HG03045 (cell line): ENCODE data around the gene GNL3.
"Not testable (repeated sequence)": the region's sequence is repeated elsewhere in the genome, so short reads cannot be mapped to it uniquely, and the experiment has no call there.

ENCODE experiments used
- ATAC-seq: cut with Tn5 transposase; IDR thresholded peaks from one replicate; pipeline ENCODE4 v1.9.1; 2021; ENCODE audit warnings: mild to moderate bottlenecking, moderate library complexity; ENCODE audit not compliant: unreplicated experiment

GNL3 gene, protein sequence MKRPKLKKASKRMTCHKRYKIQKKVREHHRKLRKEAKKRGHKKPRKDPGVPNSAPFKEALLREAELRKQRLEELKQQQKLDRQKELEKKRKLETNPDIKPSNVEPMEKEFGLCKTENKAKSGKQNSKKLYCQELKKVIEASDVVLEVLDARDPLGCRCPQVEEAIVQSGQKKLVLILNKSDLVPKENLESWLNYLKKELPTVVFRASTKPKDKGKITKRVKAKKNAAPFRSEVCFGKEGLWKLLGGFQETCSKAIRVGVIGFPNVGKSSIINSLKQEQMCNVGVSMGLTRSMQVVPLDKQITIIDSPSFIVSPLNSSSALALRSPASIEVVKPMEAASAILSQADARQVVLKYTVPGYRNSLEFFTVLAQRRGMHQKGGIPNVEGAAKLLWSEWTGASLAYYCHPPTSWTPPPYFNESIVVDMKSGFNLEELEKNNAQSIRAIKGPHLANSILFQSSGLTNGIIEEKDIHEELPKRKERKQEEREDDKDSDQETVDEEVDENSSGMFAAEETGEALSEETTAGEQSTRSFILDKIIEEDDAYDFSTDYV

DNA sequence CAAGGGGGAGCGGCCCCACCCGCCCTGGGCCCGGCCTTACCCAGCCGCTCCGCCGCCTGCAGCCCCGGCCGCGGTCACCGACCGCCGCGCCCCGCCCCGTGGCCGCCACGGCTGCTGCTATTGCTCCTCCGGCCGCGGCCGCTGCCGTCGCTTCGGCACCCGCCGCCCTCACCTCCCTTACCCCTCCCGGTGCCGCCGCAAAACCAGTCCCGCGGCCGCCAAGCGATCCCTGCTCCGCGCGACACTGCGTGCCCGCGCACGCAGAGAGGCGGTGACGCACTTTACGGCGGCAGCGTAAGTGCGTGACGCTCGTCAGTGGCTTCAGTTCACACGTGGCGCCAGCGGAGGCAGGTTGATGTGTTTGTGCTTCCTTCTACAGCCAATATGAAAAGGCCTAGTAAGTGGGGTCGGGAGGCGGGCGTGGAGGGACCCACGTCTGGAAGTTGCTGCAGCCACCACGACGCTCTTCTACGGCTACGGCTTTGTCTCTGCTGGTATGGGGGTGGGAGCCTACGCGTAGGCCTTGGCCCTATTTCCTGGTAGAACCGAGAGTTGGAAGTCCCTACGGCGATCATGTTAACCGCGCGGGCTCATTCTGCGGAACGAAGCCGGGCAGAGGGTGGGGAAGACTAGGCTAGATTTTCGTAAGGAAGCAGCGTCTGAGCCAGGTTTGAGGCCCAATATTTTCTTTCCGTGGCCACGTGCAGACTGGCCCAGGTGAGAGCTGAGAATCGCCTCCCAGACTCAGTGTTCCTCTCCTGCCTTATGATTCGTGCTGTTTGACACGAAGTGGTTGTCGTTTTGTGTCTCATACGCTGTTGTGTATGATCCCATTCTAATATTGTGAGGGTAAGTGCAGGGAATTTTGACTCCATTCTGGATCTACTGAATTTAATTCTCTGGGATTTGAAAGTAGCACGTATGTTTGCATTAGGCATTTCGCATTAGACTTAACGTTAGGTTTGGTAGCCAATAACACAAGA is at the start of gene GNL3, which contains the start of gene PBRM1:
TSS of gene GNL3 (plus strand) at position 324 of the 983 bp plus-strand sequence. CDS start at position 385, 61 bp downstream.
TSS of gene PBRM1 (minus strand) at position 205 of the 983 bp plus-strand sequence.
- ATAC-seq = peak; percentile 74

DNA sequence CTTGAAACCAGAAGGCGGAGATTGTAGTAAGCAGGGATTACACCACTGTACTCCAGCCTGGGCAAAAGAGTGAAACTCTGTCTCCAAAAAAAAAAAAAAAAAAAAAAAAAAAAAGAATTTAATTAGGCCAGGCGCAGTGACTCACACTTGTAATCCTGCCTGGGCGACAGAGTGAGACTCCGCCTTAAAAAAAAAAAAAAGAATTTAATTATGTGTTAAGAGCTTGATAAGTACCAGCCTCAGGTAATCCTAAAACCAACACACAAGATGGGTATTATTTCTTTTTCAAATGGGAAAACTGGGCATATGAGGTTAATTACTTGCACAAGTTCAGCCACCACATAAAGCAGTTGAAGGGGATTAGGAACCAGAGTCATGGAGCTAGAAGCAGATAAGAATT is 49.2 kb upstream of the GNL3 start:
- no peak for ATAC-seq

DNA sequence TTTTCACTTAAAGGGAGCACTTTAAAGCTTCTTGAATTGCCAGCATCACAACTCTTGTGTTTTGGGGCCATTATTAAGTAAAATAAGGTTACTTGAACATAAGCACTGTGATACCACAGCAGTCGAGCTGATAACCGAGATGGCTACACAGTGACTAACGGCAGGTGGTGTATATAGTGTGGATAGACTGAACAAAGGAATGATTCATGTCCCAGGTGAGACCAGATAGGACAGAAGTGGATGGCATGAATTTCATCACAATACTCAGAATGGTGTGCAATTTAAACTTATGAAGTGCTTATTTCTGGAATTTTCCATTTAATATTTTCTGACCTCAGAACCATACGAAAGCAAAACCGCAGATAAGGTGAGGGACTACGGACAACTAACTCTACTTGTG is 40.3 kb upstream of the GNL3 start:
- ATAC-seq = no peak

DNA sequence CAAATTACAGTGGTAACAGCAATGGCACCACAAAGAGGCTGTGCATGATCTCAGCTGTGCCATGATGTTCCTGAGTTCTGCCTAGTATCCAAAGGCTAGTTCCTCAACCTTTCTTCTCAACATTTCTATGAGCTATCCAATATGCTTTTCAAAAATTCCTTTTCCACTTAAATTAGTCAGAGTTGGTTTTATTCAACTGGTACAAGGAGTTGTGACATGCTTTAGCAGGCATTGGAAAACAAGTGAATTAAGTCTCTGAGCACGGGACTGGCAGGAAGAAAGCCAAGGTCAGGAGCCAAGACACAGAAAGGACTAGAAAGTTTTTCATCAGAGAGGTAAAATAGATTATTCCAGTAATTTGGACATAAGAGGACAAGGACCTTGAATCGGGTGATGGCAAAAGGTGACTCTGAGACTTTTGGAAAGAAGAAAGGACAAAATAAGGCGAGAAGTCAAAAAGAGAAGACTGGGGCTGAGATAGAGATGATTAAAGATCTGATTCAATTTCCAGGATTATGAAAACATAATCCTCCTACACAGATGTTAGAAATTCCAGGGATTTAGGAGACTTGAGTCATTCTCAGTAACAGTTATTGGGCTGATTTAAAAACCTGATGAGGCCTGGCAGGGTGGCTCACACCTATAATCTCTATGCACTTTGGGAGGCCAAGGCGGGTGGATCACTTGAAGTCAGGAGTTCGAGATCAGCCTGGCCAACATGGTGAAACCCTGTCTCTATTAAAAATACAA is 36.2 kb upstream of the GNL3 start:
- ATAC-seq = no peak

DNA sequence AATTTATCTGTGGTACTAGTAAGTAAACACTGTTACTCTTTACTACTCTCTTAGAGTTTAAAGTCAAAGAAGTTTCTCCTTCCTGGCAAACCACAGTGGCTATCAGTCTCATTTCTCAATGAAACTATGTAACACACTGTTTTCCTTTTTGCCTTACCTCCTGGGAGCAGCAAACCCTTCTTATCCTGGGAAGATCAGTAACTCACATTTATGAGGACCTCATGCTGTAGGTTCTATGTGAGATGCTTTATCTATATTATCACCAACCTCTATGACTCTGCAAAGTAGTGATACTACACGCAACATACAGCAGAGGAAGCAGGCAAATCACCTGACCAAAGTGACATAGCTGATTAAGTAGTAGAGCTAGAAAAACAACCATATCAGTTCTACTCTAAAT is 35.4 kb upstream of the GNL3 start:
- ATAC-seq = no peak

DNA sequence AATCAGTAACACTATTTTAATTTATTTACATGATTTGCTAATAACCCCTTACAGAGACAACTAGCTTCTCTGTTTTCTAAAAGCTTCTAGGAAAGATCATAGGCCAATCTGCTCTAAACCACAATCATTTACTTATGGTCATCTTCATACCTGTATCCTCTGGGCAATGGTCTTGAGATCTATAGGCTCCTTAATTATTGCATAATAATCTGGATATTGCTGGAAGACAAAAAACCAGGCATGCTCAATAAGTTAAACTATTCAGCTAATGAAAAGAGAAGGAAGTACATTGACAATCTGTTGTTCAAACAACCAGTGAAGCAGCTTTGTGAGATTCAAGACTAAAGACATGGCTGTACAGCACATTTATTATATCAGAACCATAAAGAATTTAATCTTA is 34.2 kb upstream of the GNL3 start:
- no peak for ATAC-seq

DNA sequence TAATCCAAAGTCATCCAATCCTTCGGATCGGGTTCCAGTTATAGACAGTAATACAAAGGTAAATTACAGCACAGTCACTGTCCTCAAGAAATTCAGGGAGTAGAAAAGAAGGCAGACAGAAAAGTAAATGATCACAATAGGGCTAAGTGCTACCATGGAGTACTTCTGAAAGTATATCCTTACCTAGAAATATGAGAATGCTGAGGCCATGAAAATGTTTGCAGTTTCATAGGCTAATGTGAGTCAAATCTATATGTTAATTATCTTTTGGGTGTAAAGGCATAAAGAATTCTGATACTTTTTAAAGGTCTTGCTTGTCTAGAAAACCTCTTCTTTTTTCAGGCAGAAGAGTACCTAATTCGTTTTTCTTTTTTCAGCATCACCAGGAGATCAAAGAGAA is 29.9 kb upstream of the GNL3 start:
- ATAC-seq = no peak

DNA sequence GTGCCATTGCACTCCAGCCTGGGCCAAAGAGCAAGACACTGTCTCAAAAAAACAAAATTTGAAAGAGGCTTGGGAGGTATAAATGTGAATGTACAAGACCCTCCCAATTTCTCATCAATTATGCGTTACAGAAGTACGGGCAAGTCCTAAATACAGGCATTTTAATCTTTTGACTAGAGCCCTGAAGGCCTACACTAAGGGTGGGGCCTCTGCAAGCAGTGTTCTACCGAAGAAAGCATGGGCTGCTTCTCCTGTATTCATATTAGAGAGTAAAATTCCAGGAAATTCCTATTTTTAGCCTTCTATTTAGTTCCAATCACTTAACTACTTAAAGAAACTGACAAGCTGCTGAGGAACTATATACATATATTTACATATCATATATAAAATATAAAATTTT is 25.8 kb upstream of the GNL3 start:
- ATAC-seq = no peak

DNA sequence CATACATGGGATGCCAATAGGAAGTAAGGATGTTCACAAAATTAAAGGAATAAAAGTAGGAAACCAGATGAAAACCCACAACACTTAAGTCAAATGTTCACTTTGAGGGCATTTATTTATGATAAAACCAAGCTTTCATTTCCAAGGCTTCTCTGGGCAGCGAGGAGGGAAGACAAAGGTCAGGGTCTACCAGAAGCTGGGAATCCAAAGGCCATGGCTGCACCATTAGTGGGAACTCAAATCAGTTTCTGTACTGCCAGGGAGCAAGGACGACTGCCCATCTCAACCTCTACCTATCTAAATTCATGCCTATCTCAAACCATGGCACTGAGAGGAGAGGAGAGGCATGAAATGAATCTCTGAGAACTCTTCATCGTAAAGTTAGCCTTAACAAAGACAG is 22.7 kb upstream of the GNL3 start:
- ATAC-seq = no peak

DNA sequence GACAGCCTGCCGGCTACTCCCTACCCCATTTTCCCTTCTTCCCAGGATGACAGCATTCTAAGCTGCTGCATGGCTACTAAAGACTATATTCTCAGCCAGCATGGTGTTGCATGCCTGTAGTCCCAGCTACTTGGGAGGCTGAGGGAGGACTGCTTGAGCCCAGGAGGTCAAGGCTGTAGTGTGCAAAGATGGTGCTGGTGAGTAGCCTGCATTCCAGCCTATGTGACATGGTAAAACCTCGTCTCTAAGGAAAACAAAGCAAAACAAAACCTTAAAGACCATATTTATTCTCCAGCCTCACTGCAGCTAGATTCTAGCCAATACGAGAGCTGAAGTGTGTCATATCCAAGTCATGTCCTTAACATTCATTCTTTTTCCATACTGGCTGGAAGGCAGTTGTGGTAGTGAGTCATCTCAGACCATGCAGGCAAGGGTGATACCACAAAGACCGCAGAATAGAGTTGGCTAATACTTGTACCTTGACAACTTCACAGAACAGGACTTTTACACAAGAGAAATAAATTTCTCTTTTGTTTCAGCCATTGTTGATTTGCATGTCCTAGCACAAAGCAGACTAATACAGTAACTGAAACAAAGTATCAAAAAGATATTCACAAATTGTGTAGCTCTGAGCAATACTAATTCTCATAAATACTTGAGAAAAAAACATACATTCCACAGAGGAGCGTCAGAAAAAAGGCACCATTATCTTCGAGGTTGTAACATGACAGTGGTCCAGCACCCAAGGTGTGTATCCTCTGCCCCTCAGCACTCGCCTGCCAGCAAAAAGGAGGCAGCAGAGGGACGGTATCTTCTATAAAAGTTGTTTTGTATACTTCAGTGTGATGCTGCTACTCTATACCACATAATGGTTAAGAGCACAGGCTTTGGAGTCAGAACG is 15.0 kb upstream of the GNL3 start:
- ATAC-seq = peak; percentile 79

DNA sequence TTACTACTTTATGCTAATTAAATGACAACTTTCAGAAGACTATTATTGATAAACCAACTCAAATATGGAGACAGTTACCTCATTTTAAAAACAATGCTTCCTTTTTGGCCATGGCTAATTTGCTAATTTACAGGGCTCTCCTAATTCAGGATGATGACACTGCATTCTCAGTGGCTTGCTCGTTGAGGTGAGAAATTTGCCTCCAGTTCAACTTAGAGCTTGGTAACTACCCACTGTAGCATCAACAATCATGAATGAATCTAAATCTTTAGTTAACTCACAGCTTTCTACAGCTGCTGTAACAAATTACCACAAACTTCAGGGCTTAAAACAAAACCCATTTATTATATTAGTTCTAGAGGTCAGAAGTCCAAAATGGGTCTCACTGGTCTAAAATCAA is 14.2 kb upstream of the GNL3 start:
- ATAC-seq = no peak

DNA sequence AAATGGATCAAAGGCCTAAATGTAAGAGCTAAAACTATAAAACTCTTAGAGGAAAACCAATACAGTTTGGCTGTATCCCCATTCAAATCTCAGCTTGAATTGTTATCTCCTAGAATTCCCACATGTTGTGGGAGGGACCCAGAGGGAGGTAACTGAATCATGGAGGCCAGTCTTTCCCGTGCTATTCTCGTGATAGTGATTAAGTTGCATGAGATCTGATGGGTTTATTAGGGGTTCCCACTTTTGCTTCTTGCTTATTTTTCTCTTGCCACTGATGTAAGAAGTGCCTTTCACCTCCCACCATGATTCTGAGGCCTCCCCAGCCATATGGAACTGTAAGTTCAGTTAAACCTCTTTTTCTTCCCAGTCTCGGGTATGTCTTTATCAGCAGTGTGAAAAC is 9.6 kb upstream of the GNL3 start:
- ATAC-seq = not testable (repeated sequence)

DNA sequence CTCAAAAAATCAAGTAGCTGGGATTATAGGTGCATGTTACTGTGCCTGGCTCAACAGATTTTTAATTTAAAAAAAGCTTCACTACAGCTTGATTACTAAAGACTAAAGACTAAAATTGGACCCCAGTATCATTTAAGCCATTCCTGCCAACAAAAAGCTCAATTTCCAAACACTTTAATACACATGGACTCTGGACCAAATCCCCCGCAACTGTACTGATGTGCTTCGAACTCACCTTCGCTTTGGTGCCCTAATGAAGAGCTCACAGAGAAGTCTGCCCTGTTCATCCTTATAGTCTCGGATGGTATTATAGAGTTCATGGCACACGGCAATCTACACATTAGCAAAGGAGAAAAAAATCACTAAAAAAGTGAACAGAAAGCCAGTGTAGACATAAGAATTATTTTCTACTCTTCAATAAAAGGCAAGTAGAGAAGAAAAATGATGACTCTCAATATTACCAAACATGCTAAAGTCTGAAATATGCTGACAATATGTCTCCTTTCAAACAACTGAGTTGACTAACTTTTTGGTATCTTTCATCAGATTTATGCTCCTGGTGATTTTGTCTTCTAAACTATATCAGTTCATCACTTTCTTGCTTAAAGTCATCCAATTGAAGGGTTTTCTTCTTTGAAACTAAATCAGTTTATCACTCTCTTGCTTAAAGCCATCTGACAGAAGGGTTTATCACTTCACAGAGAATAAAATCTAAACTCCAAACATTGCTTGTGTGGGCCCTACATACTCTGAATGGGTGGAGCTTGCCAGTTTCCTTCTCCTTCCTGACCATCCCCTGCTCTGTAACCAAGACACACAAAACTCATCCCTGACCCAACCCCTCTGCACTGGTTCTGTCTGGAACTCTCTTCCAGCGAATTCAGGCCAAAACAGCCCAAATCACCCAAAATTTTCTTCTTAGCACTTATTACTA is 7.3 kb upstream of the GNL3 start:
- ATAC-seq = no peak

DNA sequence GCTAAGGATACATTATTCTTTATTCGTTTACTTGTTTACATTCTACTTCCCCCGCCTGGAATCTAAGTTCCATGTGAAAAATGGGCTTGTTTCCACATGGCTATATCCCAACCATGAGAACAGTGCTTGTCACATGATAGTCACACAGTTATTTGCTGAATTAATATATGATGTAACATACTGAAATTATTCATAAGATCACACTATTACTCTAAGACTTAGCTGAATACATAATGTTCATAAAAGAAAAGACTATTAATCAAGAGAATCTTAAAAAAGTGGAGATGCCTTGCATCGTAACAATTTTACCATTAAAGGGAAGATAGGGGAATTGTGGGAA is 6.7 kb upstream of the GNL3 start:
- no peak for ATAC-seq

DNA sequence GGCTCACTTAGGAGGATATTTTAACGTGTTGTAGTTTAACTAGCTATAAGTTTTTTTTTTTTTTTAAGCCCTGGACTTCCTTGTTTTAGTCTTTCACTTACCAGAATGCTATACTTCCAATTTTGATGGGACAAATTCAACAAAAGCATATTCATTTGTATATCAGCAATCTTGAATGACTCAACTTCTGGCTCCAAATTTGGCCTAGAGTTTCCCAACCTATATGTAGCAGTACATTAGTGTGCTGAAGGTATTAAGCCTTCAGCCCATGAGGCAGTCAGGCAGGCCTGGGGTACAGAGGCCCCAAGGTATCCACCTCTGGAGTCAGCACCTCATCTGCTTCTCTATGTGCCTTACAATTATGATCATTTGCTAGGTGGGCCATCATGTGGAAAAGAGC is 6.0 kb upstream of the GNL3 start:
- ATAC-seq = no peak

DNA sequence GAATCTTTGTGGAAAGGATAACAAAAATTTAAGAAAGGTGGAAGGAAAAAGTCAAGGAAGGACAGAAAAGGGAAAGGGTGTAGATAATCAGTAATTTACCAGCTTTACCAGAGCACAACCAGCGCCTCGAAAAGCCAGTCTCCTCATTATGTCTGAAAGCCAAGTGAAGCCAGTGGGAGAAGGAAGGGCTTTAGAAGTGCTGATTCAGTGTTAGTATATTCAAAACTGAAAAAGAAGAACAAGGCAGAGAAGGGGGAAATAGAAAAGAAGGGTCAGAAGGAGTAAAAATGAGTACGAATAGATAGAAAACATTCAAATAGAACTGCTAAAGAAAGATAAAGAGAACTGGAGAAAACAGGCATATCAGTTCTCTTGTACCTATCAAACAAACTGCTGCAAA is 4.2 kb upstream of the GNL3 start:
- ATAC-seq = no peak

DNA sequence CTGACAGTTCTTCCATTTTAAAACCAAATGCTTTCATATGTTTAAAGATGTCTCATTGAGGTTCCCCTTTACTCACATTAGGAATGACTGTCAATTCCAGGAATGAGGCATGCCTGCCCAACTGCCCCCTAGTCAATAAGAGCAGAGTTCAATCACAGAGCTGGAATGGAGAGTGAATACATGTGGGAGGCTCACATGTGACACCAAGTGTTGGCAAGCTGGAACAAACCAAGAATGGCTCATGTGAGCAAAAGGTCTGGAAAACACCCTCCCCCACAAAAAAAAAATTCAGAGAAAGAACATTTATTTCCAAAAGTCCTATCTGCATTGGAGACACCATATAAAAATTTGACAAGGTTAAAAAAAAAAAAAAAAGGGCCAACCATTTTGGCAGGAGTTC is 3.8 kb upstream of the GNL3 start:
- ATAC-seq = no peak

DNA sequence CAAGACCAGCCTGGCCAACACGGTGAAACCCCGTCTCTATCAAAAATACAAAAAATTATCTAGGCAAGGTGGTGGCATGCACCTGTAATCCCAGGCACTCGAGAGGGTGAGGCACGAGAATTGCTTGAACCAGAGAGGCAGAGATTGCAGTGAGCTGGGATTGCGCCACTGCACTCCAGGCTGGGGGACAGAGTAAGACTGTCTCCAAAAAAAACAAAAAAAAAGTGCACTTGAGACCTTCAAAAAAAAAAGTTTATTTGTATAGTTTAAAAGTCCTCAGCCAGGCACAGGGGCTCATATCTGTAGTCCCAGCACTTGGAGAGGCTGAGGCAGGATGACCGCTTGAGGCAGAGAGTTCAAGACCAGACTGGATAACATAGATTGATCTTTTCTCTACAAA is 2.2 kb upstream of the GNL3 start:
- no peak for ATAC-seq

DNA sequence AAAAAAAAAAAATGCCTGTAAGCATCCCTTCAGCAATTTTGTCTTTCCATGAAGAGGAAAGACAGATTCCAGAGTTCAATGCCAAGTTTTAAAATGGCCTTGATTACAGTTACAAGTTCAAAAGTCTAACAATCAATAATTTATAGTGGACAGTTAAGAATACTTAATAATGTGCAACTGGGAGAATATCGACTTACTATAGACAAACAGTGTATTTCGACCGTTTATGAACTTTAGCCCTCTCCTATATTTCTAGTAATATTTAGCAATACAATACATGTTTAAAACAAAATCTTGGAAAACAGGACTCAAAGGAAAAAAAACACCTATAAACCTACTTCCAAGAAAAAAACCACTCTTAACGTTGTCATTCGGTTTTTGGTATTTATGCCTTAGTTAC is 1.6 kb upstream of the GNL3 start:
- ATAC-seq = no peak
